SHP77 treated with DMSO at 0.1 percent for 48 hours (cell line): Measurements from ENCODE around the gene CCDC61.

ENCODE experiments used
- DNase-seq: peaks from one replicate; lab custom pipeline; 2025; lab: John Stamatoyannopoulos, UW

The CCDC61 gene

GRCh38 chr19:45975306-45976070 is 19.8 kb upstream of the CCDC61 start:
- no peak for DNase-seq

DNA sequence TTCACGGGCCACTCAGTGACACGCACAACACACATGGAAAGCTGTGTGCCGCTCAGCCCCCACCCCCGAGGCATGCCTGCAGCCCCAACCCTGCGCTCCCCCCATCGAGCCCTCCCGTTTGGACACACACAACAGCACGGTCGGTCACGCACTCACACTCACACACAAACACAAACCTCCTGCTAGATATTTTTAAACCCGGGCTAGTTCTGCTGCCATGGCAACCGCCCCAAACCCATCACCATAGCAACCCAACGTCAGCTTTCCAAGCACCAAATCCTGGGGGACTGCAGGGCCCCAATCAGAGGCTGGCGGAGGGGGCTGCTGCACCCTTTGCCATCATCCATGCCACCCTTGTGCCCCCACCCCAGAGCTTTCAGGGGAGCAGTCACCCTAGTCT is 19.1 kb upstream of the CCDC61 start:
- no peak for DNase-seq

- no peak for DNase-seq
Measured at GRCh38 chr19:45978156-45978555, 17.1 kb upstream of the CCDC61 start.

DNA sequence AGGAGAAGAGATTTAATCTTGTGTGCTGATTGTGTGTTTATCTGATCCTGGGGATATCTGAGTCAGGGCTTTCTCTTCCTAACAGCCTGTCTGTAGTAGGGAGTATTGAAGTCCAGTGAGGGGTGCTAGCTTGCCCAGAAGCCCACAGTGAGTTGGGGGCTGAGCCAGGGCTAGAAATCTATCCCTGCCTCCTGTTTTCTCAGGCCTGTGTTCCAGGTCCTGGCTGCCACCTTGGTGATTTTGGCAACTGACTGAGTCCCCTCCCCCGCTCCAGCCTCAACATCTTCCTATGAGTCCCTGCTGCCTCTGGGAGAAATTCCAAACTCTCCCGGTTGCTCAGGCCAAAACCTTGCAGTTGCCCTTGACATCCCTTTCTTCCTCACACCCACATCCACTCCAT is 13.9 kb upstream of the CCDC61 start:
- DNase-seq, result no peak

DNA sequence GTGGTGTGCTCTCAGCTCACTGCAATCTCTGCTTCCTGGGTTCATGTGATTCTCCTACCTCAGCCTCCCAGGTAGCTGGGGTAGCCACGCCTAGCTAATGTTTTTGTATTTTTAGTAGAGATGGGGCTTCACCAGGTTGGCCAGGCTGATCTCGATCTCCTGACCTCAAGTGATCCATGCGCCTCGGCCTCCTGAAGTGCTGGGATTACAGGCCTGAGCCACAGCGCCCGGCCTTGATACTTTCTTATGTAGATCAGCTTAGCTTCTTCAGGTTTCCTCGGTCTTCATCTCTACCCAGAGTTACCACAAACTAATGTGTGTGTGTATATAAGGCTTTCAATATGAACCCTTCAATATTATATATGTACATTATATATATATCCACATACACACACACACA is 9.9 kb upstream of the CCDC61 start:
- no peak for DNase-seq

DNA sequence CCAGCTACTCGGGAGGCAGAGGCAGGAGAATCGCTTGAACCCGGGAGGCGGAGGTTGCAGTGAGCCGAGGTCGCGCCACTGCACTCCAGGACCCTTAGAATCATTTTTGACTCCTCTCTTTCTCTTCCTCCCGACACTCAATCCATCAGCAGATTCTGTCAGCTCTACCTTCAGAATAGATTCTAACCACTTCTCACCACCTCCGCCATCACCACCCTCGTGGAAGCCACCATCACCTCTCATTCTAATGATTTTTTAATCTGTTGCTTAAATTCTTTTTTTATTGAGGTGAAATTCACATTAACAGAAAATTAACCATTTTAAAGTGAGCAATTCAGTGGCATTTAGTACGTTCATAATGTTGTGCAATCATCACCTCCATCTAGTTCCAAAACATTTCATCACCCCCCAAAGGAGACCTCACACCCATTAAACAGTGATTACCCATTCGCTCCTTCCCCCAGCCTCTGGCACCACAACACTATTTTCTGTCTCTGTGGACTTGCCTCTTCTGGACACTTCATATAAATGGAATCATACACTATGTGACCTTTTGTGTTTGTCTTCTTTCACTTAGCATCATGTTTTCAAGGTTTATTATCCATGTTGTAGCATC is 5.0 kb upstream of the CCDC61 start:
- DNase-seq, result no peak

GRCh38 chr19:45994456-45994997 is 740 bp upstream of the CCDC61 start:
- no peak for DNase-seq

DNA sequence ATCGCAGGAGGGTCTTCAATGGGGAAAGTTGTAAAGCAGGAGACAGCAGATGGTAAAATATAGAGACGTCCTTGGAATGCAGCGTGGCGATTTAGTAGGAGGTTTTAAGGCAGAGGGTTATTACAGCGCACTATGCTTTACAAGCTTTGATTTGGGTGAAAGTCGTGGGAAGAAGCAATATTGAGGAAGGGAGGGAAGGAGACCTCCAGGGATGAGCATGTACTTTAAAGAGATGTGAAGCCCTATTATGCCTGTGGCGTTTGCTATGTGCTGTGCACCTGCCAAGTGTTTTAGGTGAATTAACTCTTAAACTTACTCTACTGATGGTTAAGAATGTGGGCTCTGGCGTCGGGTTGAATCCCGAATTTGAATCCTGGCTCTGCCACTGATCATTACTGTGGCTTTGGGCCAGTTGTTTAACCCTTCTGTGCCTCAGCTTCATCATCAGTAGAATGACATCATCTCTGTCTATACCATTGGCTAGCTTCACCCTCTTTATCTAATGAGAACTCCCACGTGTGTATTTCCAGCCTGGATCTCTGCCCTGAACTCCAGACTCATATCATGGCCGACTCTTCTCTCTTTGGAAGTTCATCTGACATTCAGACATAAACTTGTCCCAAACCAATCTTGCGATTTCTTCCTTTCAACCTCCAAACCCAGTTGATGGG is 583 bp downstream of the CCDC61 start:
- DNase-seq, result no peak

DNA sequence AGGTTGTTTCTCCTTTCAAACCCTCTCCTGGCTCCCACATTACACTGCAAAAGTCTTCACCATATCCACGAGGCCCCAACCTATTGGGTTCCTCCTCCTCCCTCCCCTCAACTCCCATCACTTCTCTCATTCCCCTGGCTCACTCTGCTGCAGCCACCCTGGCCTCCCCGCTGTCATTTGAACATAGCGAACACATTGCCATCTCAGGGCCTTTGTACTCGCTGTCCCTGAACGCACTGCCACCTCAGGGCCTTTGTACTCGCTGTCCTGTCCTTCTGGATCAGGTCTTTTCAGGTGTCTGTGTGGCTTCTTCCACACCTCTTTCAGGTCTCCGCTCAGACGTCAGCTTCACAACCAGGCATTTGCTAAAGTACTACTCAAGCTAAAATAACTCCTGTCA is 1.7 kb downstream of the CCDC61 start:
- DNase-seq, result no peak

GRCh38 chr19:45998834-45999233 is 3.6 kb downstream of the CCDC61 start:
- no peak for DNase-seq

GRCh38 chr19:45999653-46000121 is 4.4 kb downstream of the CCDC61 start:
- DNase-seq, result peak; percentile 28

DNA sequence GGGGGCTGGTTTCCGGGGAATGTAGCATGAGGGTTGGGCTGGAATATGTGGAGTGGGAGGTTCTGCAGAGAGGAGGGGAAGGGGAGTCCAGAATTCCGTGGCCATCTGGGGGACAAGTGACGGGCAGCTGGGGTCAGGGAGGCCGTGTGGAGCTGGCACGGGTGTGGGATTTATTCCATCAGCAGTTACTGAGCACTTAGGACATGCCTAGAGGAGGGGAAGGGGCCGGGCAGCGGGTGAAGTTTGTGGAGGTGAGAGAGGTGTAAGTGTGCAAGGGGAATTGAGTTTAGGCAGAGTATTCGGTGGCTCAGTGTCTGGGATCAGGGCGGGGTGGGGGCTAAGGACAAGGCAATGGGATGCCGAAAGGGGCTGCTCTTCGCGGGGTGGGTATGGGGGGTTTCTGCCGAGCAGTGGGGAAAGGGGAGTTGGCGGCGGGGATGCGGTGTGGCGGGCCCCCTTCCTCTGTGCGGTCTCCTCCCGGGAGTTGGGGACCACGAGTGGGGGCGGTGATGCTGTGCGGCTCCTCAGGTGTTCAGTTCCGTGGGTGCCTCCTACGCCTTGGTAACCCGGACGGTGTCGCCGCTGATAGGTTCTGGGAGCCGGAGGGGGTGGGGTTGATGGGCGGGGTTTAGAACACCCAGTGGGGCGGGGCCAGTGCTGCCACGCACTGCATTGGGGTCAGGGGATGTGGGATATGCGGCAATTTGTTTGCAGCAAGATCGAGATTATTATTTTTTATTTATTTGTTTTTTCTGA is 5.4 kb downstream of the CCDC61 start:
- peak; percentile 13 for DNase-seq

GRCh38 chr19:46002678-46003275 is 7.5 kb downstream of the CCDC61 start:
- no peak for DNase-seq

- DNase-seq, result no peak
Measured at GRCh38 chr19:46006411-46006810, 11.1 kb downstream of the CCDC61 start.

- DNase-seq, result peak; percentile 22
Measured at GRCh38 chr19:46009530-46010510, 14.6 kb downstream of the CCDC61 start.

- DNase-seq, result no peak
Measured at GRCh38 chr19:46014534-46014933, 19.3 kb downstream of the CCDC61 start.

DNA sequence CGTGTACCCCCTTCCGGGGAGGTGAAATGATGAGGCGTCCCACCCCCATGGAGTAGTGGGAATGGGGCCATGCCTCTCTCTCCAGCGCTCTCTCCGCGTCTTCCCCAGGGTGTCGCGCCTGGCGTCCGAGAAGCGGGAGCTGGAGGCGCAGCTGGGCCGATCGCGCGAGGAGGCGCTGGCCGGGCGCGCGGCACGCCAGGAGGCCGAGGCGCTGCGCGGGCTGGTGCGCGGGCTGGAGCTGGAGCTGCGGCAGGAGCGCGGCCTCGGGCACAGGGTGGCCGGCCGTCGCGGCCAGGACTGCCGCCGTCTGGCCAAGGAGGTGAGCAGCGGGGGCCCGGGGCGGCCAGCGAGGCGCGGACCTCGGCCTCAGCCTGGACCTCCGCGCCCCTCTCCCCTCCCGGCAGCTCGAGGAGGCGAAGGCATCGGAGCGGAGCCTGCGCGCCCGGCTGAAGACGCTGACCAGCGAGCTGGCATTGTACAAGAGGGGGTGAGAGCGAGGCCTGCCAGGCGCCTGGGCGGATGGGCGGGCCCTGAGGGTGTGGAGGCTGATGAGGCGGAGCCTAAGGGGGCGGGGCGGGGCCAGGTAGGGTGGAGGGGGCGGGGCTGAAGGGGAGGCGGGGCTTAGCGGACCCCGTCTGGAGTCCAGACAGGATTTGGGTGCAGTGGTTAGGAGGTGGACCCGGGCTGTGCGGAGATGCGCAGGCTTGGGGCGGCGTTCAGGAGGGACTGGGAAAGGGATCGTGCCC is 19.8 kb downstream of the CCDC61 start:
- no peak for DNase-seq

GRCh38 chr19:46015687-46016425 is 20.6 kb downstream of the CCDC61 start:
- DNase-seq, result no peak
